Measurements from ENCODE around the gene FBXO44. TPM values are rescaled to one million over a fixed set of nuclear protein-coding genes. Genes with fewer than 3 reads are reported as not detected.

The FBXO44 gene
- total RNA-seq, 4 donors from 2014 or later, result 13.3 to 19.8 (median 16.1) TPM

GRCh38 chr1:11643782-11644181, 10.9 kb upstream of the FBXO44 start:
- 42% methylated on average over 5 of the region's 5 CpGs for WGBS
- H3K4me3 ChIP-seq, result no peak overlapping the region
- intact Hi-C loops (cut with DNase I), result loop anchor here (5.0 kb wide), 2 partner anchors 306 to 401 kb away; no protein-coding TSS in a partner anchor
- H3K27ac ChIP-seq (replicated peaks in 1 of 4), result no peak overlapping the region
- H3K9me3 ChIP-seq, result no peaks in the 10 kb centered on the region
- H3K36me3 ChIP-seq, result no peaks in the 10 kb centered on the region
- TF ChIP-seq POLR2AphosphoS5 (IDR thresholded peaks at IDR 0.05) (no peak), EP300 (IDR thresholded peaks at IDR 0.05) (no peak), CTCF (IDR thresholded peaks at IDR 0.05) (no peak), POLR2A (IDR thresholded peaks at IDR 0.05; ENCODE audit: low read depth) (no peak)
- peaks cover 11 to 16% (median 13%) of the 10 kb centered on the region in 4 donors for H3K4me1 ChIP-seq
- DNase-seq (ENCODE audit: extremely low spot score), result no peak
- H3K27me3 ChIP-seq, result peaks cover 0 to 55% (median 2%) of the 10 kb centered on the region in 4 donors

GRCh38 chr1:11645270-11645669, 9.4 kb upstream of the FBXO44 start:
- no peak for DNase-seq (ENCODE audit: extremely low spot score)
- no peak for TF ChIP-seq EP300 (IDR thresholded peaks at IDR 0.05)
- TF ChIP-seq CTCF (IDR thresholded peaks at IDR 0.05), result no peak
- TF ChIP-seq POLR2A (IDR thresholded peaks at IDR 0.05; ENCODE audit: low read depth), result no peak
- TF ChIP-seq POLR2AphosphoS5 (IDR thresholded peaks at IDR 0.05), result no peak
- 88% methylated on average over 5 of the region's 5 CpGs for WGBS
- H3K4me1 ChIP-seq, result peaks cover 22 to 31% (median 28%) of the 10 kb centered on the region in 4 donors
- no peak overlapping the region for H3K4me3 ChIP-seq
- no peaks in the 10 kb centered on the region for H3K36me3 ChIP-seq
- intact Hi-C loops (cut with DNase I), result no loop called here
- H3K9me3 ChIP-seq, result no peaks in the 10 kb centered on the region
- H3K27ac ChIP-seq (replicated peaks in 1 of 4), result no peak overlapping the region
- H3K27me3 ChIP-seq, result peaks cover 0 to 70% (median 8%) of the 10 kb centered on the region in 4 donors

- peaks cover 27 to 36% (median 32%) of the 10 kb centered on the region in 4 donors for H3K4me1 ChIP-seq
- H3K4me3 ChIP-seq, result no peak overlapping the region
- H3K9me3 ChIP-seq, result no peaks in the 10 kb centered on the region
- TF ChIP-seq POLR2AphosphoS5 (IDR thresholded peaks at IDR 0.05) (no peak), POLR2A (IDR thresholded peaks at IDR 0.05; ENCODE audit: low read depth) (no peak), CTCF (IDR thresholded peaks at IDR 0.05) (peak; percentile 53 to 81 (median 60)), EP300 (IDR thresholded peaks at IDR 0.05) (no peak)
- intact Hi-C loops (cut with DNase I), result loop anchor here (2.0 kb wide), 1 partner anchor 607 kb away; no protein-coding TSS in a partner anchor
- 17% methylated on average over 4 of the region's 8 CpGs for WGBS
- H3K27ac ChIP-seq (replicated peaks in 1 of 4), result no peak overlapping the region
- no peak for DNase-seq (ENCODE audit: extremely low spot score)
- no peaks in the 10 kb centered on the region for H3K36me3 ChIP-seq
- peaks cover 0 to 75% (median 9%) of the 10 kb centered on the region in 4 donors for H3K27me3 ChIP-seq
Measured at GRCh38 chr1:11645670-11646265, 8.9 kb upstream of the FBXO44 start.

- Histone ChIP-seq H3K27ac (replicated peaks in 1 of 4) (no peak overlapping the region), H3K4me1 (peaks cover 27 to 39% (median 33%) of the 10 kb centered on the region in 4 donors), H3K36me3 (no peaks in the 10 kb centered on the region), H3K27me3 (peaks cover 0 to 76% (median 9%) of the 10 kb centered on the region in 4 donors), H3K4me3 (no peak overlapping the region), H3K9me3 (no peaks in the 10 kb centered on the region)
- no peak for DNase-seq (ENCODE audit: extremely low spot score)
- intact Hi-C loops (cut with DNase I), result loop anchor here (2.0 kb wide), 1 partner anchor 608 kb away; no protein-coding TSS in a partner anchor
- WGBS, result 82% methylated on average over 9 of the region's 9 CpGs
- TF ChIP-seq CTCF (IDR thresholded peaks at IDR 0.05) (no peak), EP300 (IDR thresholded peaks at IDR 0.05) (no peak), POLR2AphosphoS5 (IDR thresholded peaks at IDR 0.05) (no peak), POLR2A (IDR thresholded peaks at IDR 0.05; ENCODE audit: low read depth) (no peak)
Measured at GRCh38 chr1:11646317-11646716, 8.4 kb upstream of the FBXO44 start.
